ENCODE data around the gene PGPEP1.

DNA sequence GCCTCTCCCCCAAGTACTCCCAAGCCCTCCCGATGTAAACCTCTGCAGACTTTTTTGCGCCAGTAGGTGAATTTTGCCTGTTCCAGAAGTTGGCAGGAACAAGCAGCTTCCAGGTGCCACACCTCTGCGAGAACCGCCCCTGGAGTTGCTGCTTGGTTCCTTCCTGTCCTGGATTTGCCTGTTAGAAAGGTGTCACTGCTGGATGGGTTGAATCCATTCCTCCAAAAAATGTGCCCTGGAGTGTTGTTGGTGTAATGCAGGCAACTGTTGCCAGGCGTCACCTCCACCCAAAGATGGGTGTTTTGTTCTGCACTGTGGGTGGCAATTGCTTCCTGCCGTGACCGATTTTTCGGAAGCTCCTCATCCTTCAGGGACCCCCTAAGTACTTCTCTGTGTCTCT, 5.7 kb downstream of the PGPEP1 start:
- TF ChIP-seq, protein P1, sequence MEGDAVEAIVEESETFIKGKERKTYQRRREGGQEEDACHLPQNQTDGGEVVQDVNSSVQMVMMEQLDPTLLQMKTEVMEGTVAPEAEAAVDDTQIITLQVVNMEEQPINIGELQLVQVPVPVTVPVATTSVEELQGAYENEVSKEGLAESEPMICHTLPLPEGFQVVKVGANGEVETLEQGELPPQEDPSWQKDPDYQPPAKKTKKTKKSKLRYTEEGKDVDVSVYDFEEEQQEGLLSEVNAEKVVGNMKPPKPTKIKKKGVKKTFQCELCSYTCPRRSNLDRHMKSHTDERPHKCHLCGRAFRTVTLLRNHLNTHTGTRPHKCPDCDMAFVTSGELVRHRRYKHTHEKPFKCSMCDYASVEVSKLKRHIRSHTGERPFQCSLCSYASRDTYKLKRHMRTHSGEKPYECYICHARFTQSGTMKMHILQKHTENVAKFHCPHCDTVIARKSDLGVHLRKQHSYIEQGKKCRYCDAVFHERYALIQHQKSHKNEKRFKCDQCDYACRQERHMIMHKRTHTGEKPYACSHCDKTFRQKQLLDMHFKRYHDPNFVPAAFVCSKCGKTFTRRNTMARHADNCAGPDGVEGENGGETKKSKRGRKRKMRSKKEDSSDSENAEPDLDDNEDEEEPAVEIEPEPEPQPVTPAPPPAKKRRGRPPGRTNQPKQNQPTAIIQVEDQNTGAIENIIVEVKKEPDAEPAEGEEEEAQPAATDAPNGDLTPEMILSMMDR (IDR thresholded peaks at IDR 0.05) = no peak
- no peak for TF ChIP-seq POLR2A (IDR thresholded peaks at IDR 0.05)
